CD4-positive, CD25-positive, alpha-beta regulatory T cell (primary cell): ENCODE results near the gene SRSF10. TPM values are rescaled to one million over a fixed set of nuclear protein-coding genes. Genes with fewer than 3 reads are reported as not detected.

Experiments
- ATAC-seq, 2 donors: fragments of 150-1000 bp; cut with Tn5 transposase; one replicate each; pipeline ENCODE4 v1.10.0; 2021; ENCODE audit warnings: low read depth in 2 of 2, moderate number of reproducible peaks in 2 of 2, moderate library complexity in 1 of 2
- DNase-seq, 3 donors: peaks; one replicate each; pipeline versions ENCODE4 v3.0.0 to v3.0.0-alpha.2; 2012 to 2022; ENCODE audit warnings: mixed read lengths in 1 of 3
- H3K27ac ChIP-seq: one replicate; pipeline ENCODE4 v1.7.0; 2013; ENCODE audit warnings: mild to moderate bottlenecking, low read length; ENCODE audit not compliant: insufficient read depth, poor library complexity, severe bottlenecking
- H3K27me3 ChIP-seq: one replicate; pipeline ENCODE4 v1.7.0; 2013; ENCODE audit warnings: low read length; ENCODE audit not compliant: control insufficient read depth, insufficient read depth
- H3K36me3 ChIP-seq: one replicate; pipeline ENCODE4 v1.7.0; 2013; ENCODE audit warnings: mild to moderate bottlenecking, low read length, moderate library complexity; ENCODE audit not compliant: control insufficient read depth, insufficient read depth
- H3K4me1 ChIP-seq: 2 replicates; pipeline ENCODE4 v1.7.0; 2013; ENCODE audit warnings: mild to moderate bottlenecking, low read length; ENCODE audit not compliant: insufficient read depth, control insufficient read depth, poor library complexity, severe bottlenecking
- H3K4me3 ChIP-seq: one replicate; pipeline ENCODE4 v1.7.0; 2013; ENCODE audit warnings: low read depth, mild to moderate bottlenecking, low read length, moderate library complexity
- H3K9me3 ChIP-seq, 2 experiments: 1 replicate in 1 of 2; 2 replicates in 1 of 2; pipeline ENCODE4 v1.7.0; 2013; ENCODE audit warnings: low read length in 2 of 2, mild to moderate bottlenecking in 1 of 2, moderate library complexity in 1 of 2; ENCODE audit not compliant: control insufficient read depth in 2 of 2
- H3K27ac Mint-ChIP-seq, 3 donors: one replicate each; pipeline ENCODE4 v1.8.0; 2020 to 2022; ENCODE audit warnings: mild to moderate bottlenecking in 3 of 3, mixed read lengths in 3 of 3, moderate library complexity in 2 of 3
- H3K27me3 Mint-ChIP-seq: one replicate; pipeline ENCODE4 v1.8.0; 2022; ENCODE audit warnings: mild to moderate bottlenecking, mixed read lengths
- H3K36me3 Mint-ChIP-seq: one replicate; pipeline ENCODE4 v1.8.0; 2020; ENCODE audit warnings: mixed read lengths
- H3K4me1 Mint-ChIP-seq, 4 donors: one replicate each; pipeline ENCODE4 v1.8.0; 2020 to 2022; ENCODE audit warnings: mixed read lengths in 4 of 4, mild to moderate bottlenecking in 1 of 4
- H3K4me3 Mint-ChIP-seq, 4 donors: one replicate each; pipeline ENCODE4 v1.8.0; 2020 to 2022; ENCODE audit warnings: mild to moderate bottlenecking in 4 of 4, mixed read lengths in 4 of 4, moderate library complexity in 3 of 4
- H3K9me3 Mint-ChIP-seq, 7 donors: one replicate each; pipeline ENCODE4 v1.8.0; 2020 to 2022; ENCODE audit warnings: mixed read lengths in 7 of 7, mild to moderate bottlenecking in 3 of 7, moderate library complexity in 2 of 7
- polyA plus RNA-seq, 4 donors: library from polyadenylated mRNA; unstranded; fragments of 300-500 nt; fragmentation: Illumina TruSeq; gene quantifications; one replicate each; pipeline ENCODE4 v1.2.3, GENCODE V29; 2021
- total RNA-seq: library from RNA; stranded (reverse); gene quantifications from one replicate; pipeline ENCODE4 v1.2.3, GENCODE V29; 2022

SRSF10 gene
- total and polyA plus RNA-seq, 5 donors from 2014 or later = 127 to 220 (median 150) TPM

- Histone ChIP-seq H3K9me3 (no peaks in the 10 kb centered on the region), H3K27me3 (no peaks in the 10 kb centered on the region), H3K4me3 (peak overlapping the region; percentile 92), H3K36me3 (peaks cover 36% of the 10 kb centered on the region), H3K4me1 (peaks cover 54% of the 10 kb centered on the region), H3K27ac (peak overlapping the region; percentile 62)
- H3K27ac Mint-ChIP-seq = peak overlapping the region; percentile 38 to 96 (median 72)
- H3K4me3 Mint-ChIP-seq = peak overlapping the region; percentile 81 to 96 (median 90)
- H3K9me3 Mint-ChIP-seq = no peaks in the 10 kb centered on the region
- H3K4me1 Mint-ChIP-seq = peaks cover 36 to 70% (median 51%) of the 10 kb centered on the region in 4 donors
- ATAC-seq (no peak), DNase-seq (peak in 1 of 3 donors; percentile 34)
- H3K27me3 Mint-ChIP-seq = peaks cover 4% of the 10 kb centered on the region
- peaks cover 11% of the 10 kb centered on the region for H3K36me3 Mint-ChIP-seq
These were observed 2.8 kb downstream of the SRSF10 start for GRCh38 chr1:23977187-23977853.

GRCh38 chr1:23967871-23968270 is 12.3 kb downstream of the SRSF10 start:
- DNase-seq = no peak
- peaks cover 31% of the 10 kb centered on the region for H3K36me3 Mint-ChIP-seq
- no peak overlapping the region for H3K4me3 ChIP-seq
- H3K9me3 ChIP-seq = no peaks in the 10 kb centered on the region
- H3K4me3 Mint-ChIP-seq = peak overlapping the region in 1 of 4 donors; percentile 15
- peaks cover 38 to 56% (median 49%) of the 10 kb centered on the region in 4 donors for H3K4me1 Mint-ChIP-seq
- H3K9me3 Mint-ChIP-seq = no peaks in the 10 kb centered on the region
- peak overlapping the region in 2 of 3 donors; percentile 60 to 78 for H3K27ac Mint-ChIP-seq
- no peaks in the 10 kb centered on the region for H3K27me3 ChIP-seq
- H3K27me3 Mint-ChIP-seq = no peaks in the 10 kb centered on the region
- no peak overlapping the region for H3K27ac ChIP-seq
- ATAC-seq = no peak
- peaks cover 17% of the 10 kb centered on the region for H3K4me1 ChIP-seq
- peaks cover 70% of the 10 kb centered on the region for H3K36me3 ChIP-seq

- Mint-ChIP-seq H3K4me3 (no peak overlapping the region), H3K36me3 (peaks cover 35% of the 10 kb centered on the region), H3K4me1 (peaks cover 41 to 62% (median 52%) of the 10 kb centered on the region in 4 donors), H3K9me3 (no peaks in the 10 kb centered on the region), H3K27ac (peak overlapping the region in 2 of 3 donors; percentile 71 to 88), H3K27me3 (no peaks in the 10 kb centered on the region)
- Histone ChIP-seq H3K4me3 (no peak overlapping the region), H3K27ac (no peak overlapping the region), H3K4me1 (peaks cover 17% of the 10 kb centered on the region), H3K27me3 (no peaks in the 10 kb centered on the region), H3K9me3 (no peaks in the 10 kb centered on the region), H3K36me3 (peaks cover 66% of the 10 kb centered on the region)
- DNase-seq (no peak), ATAC-seq (no peak)
These were observed 13.1 kb downstream of the SRSF10 start for GRCh38 chr1:23966973-23967493.

- Histone ChIP-seq H3K9me3 (no peaks in the 10 kb centered on the region), H3K27me3 (no peaks in the 10 kb centered on the region), H3K4me1 (peaks cover 30% of the 10 kb centered on the region), H3K27ac (peak overlapping the region; percentile 55), H3K4me3 (peak overlapping the region; percentile 37), H3K36me3 (peaks cover 57% of the 10 kb centered on the region)
- DNase-seq (no peak), ATAC-seq (no peak)
- H3K4me3 Mint-ChIP-seq = peak overlapping the region in 2 of 4 donors; percentile 37 to 38
- H3K27ac Mint-ChIP-seq = peak overlapping the region in 2 of 3 donors; percentile 28 to 79
- no peaks in the 10 kb centered on the region for H3K27me3 Mint-ChIP-seq
- H3K9me3 Mint-ChIP-seq = no peaks in the 10 kb centered on the region
- peaks cover 29% of the 10 kb centered on the region for H3K36me3 Mint-ChIP-seq
- H3K4me1 Mint-ChIP-seq = peaks cover 50 to 74% (median 63%) of the 10 kb centered on the region in 4 donors
These were observed 15.1 kb downstream of the SRSF10 start for GRCh38 chr1:23964790-23965740.

- Mint-ChIP-seq H3K9me3 (no peaks in the 10 kb centered on the region), H3K4me3 (peak overlapping the region in 3 of 4 donors; percentile 13 to 38 (median 37)), H3K36me3 (peaks cover 32% of the 10 kb centered on the region), H3K4me1 (peaks cover 44 to 75% (median 61%) of the 10 kb centered on the region in 4 donors), H3K27ac (peak overlapping the region; percentile 28 to 79 (median 55)), H3K27me3 (peaks cover 5% of the 10 kb centered on the region)
- Histone ChIP-seq H3K27ac (peak overlapping the region; percentile 55), H3K9me3 (no peaks in the 10 kb centered on the region), H3K27me3 (no peaks in the 10 kb centered on the region), H3K4me3 (peak overlapping the region; percentile 37), H3K4me1 (peaks cover 32% of the 10 kb centered on the region), H3K36me3 (peaks cover 52% of the 10 kb centered on the region)
- ATAC-seq (no peak), DNase-seq (no peak)
These were observed 15.9 kb downstream of the SRSF10 start for GRCh38 chr1:23964235-23964668.

- H3K36me3 Mint-ChIP-seq = peaks cover 32% of the 10 kb centered on the region
- Histone ChIP-seq H3K9me3 (no peaks in the 10 kb centered on the region), H3K36me3 (peaks cover 51% of the 10 kb centered on the region), H3K4me3 (no peak overlapping the region), H3K27me3 (no peaks in the 10 kb centered on the region), H3K27ac (peak overlapping the region; percentile 55), H3K4me1 (peaks cover 37% of the 10 kb centered on the region)
- H3K9me3 Mint-ChIP-seq = no peaks in the 10 kb centered on the region
- peaks cover 46 to 78% (median 64%) of the 10 kb centered on the region in 4 donors for H3K4me1 Mint-ChIP-seq
- DNase-seq = no peak
- ATAC-seq = no peak
- H3K4me3 Mint-ChIP-seq = peak overlapping the region in 2 of 4 donors; percentile 13 to 37
- H3K27ac Mint-ChIP-seq = peak overlapping the region; percentile 14 to 38 (median 28)
- peaks cover 5% of the 10 kb centered on the region for H3K27me3 Mint-ChIP-seq
These were observed 16.4 kb downstream of the SRSF10 start for GRCh38 chr1:23963617-23964234.
